ENCODE measurements around the gene FCGBP.

The FCGBP gene

DNA sequence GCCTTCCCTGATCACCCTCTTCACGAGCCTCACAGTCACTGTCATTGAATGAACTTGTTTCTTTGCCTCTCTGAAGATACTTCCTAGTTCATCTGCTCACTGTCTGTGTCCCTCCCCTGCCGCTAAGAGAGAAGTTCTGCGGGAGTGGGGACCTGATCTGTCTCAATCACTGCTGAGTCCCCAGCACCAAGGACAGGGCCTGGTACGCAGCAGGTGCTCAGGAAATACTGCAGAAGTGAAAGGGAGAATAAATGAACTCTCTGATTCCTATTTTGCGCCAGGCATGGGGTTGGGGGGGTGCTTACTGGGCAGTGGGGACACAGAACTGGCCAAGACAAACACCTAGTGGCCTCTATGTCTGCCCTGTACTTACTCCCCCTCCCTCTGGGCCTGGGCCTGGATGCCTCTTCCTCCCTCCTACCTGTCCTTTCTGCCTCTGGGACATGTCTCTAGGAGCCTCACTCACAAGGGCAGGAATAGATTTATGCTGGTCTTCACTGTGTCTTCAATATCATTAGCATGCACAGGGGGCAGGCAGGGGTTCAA is 17.5 kb downstream of the FCGBP start:
- no peaks in the 10 kb centered on the region for H3K9me3 ChIP-seq
- H3K36me3 ChIP-seq = no peaks in the 10 kb centered on the region
- TF ChIP-seq, protein P1, sequence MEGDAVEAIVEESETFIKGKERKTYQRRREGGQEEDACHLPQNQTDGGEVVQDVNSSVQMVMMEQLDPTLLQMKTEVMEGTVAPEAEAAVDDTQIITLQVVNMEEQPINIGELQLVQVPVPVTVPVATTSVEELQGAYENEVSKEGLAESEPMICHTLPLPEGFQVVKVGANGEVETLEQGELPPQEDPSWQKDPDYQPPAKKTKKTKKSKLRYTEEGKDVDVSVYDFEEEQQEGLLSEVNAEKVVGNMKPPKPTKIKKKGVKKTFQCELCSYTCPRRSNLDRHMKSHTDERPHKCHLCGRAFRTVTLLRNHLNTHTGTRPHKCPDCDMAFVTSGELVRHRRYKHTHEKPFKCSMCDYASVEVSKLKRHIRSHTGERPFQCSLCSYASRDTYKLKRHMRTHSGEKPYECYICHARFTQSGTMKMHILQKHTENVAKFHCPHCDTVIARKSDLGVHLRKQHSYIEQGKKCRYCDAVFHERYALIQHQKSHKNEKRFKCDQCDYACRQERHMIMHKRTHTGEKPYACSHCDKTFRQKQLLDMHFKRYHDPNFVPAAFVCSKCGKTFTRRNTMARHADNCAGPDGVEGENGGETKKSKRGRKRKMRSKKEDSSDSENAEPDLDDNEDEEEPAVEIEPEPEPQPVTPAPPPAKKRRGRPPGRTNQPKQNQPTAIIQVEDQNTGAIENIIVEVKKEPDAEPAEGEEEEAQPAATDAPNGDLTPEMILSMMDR (IDR thresholded peaks at IDR 0.05; ENCODE audit: low read depth, low read length) = no peak
- no peak overlapping the region for H3K4me3 ChIP-seq (ENCODE audit: low read depth, low read length)
- H3K27me3 ChIP-seq = 0 out of 2 replicates have a peak, but pooled peaks cover 4% of the 10 kb centered on the region
- DNase-seq = no peak
- no peaks in the 10 kb centered on the region for H3K4me1 ChIP-seq

DNA sequence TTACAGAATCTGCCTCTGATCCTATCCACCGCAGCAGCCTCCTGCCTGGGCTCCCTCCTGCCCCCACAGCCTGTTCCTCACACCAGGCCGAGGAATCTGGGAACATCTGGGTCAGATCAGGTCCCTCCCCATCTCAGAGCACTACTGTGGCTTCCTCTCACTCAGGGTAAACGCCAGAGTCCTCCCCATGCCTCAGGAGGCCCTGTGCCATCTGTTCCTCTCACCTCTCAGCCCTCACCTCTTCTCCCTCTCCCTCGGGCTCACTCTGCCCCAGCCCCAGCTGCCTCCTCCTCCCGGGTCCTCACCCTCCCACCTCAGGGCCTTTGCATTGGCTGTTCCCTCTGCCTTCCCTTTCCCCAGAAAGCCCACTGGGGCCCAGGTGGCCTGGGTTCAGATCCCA is 18.2 kb downstream of the FCGBP start:
- TF ChIP-seq, protein P1 (IDR thresholded peaks at IDR 0.05; ENCODE audit: low read depth, low read length) = no peak

DNA sequence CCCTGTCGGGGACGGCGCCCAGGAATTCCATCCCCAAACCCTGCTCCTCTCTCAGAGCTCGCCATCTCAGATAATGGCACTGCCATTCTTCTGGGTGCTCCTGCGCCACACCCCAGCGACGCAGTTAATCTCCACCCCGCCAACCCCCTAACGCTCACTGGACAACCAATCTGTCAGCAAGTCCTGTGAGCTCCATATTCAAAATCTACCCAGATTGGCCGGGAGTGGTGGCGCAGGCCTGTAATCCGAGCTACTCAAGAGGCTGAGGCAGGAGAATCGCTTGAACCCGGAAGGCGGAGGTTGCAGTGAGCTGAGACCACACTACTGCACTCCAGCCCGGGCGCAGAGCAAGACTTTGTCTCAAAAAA is 18.6 kb downstream of the FCGBP start:
- Histone ChIP-seq H3K36me3 (no peaks in the 10 kb centered on the region), H3K27me3 (0 out of 2 replicates have a peak, but pooled peaks cover 4% of the 10 kb centered on the region), H3K4me3 (ENCODE audit: low read depth, low read length) (no peak overlapping the region), H3K4me1 (no peaks in the 10 kb centered on the region), H3K9me3 (no peaks in the 10 kb centered on the region)
- DNase-seq = no peak
- TF ChIP-seq, protein P1 (IDR thresholded peaks at IDR 0.05; ENCODE audit: low read depth, low read length) = no peak

More for the DNA sequence above, 18.2 kb downstream of the FCGBP start:
- H3K4me3 ChIP-seq (ENCODE audit: low read depth, low read length) = no peak overlapping the region
- no peak for DNase-seq
- H3K9me3 ChIP-seq = no peaks in the 10 kb centered on the region
- no peaks in the 10 kb centered on the region for H3K4me1 ChIP-seq
- H3K27me3 ChIP-seq = 0 out of 2 replicates have a peak, but pooled peaks cover 4% of the 10 kb centered on the region
- H3K36me3 ChIP-seq = no peaks in the 10 kb centered on the region

DNA sequence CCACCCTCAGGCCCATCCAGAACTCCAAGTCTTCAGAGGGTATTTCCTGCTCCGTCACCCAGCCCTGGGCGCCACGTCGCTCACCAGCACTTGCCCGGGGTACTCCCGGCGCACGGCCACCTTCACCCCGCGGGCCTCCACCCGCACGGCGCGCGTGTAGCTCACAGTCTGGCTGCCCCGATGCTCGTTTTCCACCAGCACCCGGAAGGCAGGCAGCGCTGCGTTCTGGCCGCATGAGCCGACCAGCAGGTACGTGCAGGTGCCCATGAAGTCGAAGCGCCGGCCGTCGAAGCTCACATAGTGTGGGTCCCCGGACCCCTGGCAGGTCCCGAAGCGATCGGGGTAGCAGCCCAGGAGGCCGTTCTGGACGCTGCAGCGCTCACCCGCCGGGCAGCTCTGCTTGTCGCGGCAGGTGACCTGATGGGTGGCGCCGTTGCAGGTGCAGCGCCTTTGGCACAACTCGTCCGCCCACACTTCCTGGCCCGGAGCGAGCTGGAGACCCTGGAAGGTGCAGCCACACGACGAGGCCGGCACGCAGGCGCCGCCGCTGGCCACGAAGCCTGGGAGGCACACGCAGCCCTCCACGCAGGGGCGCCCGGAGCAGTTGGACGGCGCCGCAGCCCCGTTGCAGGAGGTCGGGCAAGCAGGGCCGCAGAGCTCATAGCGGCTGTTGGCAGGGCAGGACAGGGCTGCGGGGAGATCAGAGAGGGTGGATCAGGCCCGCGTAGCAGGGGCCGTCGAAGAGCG is 19.2 kb downstream of the FCGBP start:
- Histone ChIP-seq H3K9me3 (no peaks in the 10 kb centered on the region), H3K4me3 (ENCODE audit: low read depth, low read length) (no peak overlapping the region), H3K4me1 (no peaks in the 10 kb centered on the region), H3K36me3 (no peaks in the 10 kb centered on the region), H3K27me3 (0 out of 2 replicates have a peak, but pooled peaks cover 4% of the 10 kb centered on the region)
- DNase-seq = no peak
- TF ChIP-seq, protein P1 (IDR thresholded peaks at IDR 0.05; ENCODE audit: low read depth, low read length) = no peak

DNA sequence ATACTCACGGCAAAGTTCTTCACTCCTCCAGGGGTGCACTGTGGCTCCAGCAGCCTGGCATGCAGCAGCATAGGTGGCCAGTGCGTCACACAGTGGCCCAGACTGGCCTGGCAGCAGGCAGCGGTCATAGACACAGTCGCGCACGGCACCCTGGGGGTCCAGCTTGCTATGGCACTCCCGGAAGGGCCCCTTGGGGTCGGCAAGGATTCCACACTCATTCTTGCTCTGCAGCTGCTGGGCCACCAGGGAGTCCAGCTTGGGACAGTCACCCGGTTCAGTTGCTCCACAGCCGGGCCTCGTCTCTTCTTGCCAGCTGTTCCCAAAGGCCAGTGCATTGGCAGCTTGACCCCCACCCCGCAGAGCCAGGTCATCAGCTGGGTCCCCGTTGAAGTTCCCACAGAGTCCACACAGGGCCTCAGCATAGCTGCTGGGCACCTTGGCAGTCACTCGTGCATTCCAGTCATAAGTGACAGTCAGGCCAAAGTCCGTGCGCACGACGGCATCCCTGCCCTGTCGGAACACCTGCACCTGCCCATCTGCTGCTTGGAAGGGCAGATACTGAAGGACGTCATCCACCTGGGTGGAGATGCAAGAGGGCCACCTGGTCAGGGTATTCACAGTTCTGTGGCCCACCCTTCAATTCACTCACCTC is 20.6 kb downstream of the FCGBP start:
- Histone ChIP-seq H3K36me3 (no peaks in the 10 kb centered on the region), H3K9me3 (no peaks in the 10 kb centered on the region), H3K4me1 (no peaks in the 10 kb centered on the region), H3K4me3 (ENCODE audit: low read depth, low read length) (no peak overlapping the region), H3K27me3 (0 out of 2 replicates have a peak, but pooled peaks cover 4% of the 10 kb centered on the region)
- TF ChIP-seq, protein P1 (IDR thresholded peaks at IDR 0.05; ENCODE audit: low read depth, low read length) = no peak
- no peak for DNase-seq

All from BE2C (cell line).